Fibroblast of lung (primary cell): Measurements from ENCODE around the gene DICER1. TPM values are rescaled to one million over a fixed set of nuclear protein-coding genes. Genes with fewer than 3 reads are reported as not detected.
A peak's percentile ranks its signal among the peaks of the same experiment; 100 is the strongest.

ENCODE experiments used
- DNase-seq, 2 donors: peaks; one replicate each; pipeline versions ENCODE4 v3.0.0 to v3.0.0-alpha.2; 2010; ENCODE audit warnings: low read depth in 2 of 2
- H2AFZ ChIP-seq: 2 replicates; pipeline ENCODE4 v1.5.1; 2012; ENCODE audit warnings: low read length, control low read depth, inconsistent platforms
- H3K27ac ChIP-seq: 2 replicates; pipeline ENCODE4 v1.5.1; 2011; ENCODE audit warnings: low read length, control low read depth; ENCODE audit not compliant: insufficient read depth
- H3K27me3 ChIP-seq: 2 replicates; pipeline ENCODE4 v1.5.1; 2011; ENCODE audit warnings: mild to moderate bottlenecking, low read length; ENCODE audit not compliant: control insufficient read depth, insufficient read depth
- H3K36me3 ChIP-seq: 2 replicates; pipeline ENCODE4 v1.5.1; 2011; ENCODE audit warnings: low read length; ENCODE audit not compliant: control insufficient read depth, insufficient read depth
- H3K4me1 ChIP-seq: 2 replicates; pipeline ENCODE4 v1.5.1; 2011; ENCODE audit warnings: low read length; ENCODE audit not compliant: control insufficient read depth, insufficient read depth; ENCODE audit errors: extremely low read depth
- H3K4me2 ChIP-seq: 2 replicates; pipeline ENCODE4 v1.5.1; 2011; ENCODE audit warnings: low read length, control low read depth; ENCODE audit not compliant: insufficient read depth; ENCODE audit errors: extremely low read depth
- H3K4me3 ChIP-seq, 4 experiments: fragments of 200-600 bp in 1 of 4; sonication (generic) in 1 of 4; replicated peaks in 1 of 4; 2 replicates each; pipeline ENCODE4 v1.5.1; 2011 to 2016; ENCODE audit warnings: low read length in 4 of 4, low read depth in 3 of 4, mild to moderate bottlenecking in 3 of 4, control low read depth in 2 of 4, inconsistent platforms in 1 of 4, mixed read lengths in 1 of 4; ENCODE audit not compliant: insufficient read depth in 1 of 4; ENCODE audit errors: control extremely low read depth in 1 of 4
- H3K79me2 ChIP-seq: 2 replicates; pipeline ENCODE4 v1.5.1; 2012; ENCODE audit warnings: mild to moderate bottlenecking, low read length, inconsistent platforms; ENCODE audit not compliant: control insufficient read depth, insufficient read depth
- H3K9ac ChIP-seq: 2 replicates; pipeline ENCODE4 v1.5.1; 2011; ENCODE audit warnings: mild to moderate bottlenecking, low read length, control low read depth; ENCODE audit not compliant: insufficient read depth
- H3K9me3 ChIP-seq: 2 replicates; pipeline ENCODE4 v1.5.1; 2012; ENCODE audit warnings: low read depth, low read length; ENCODE audit not compliant: control insufficient read depth, insufficient read depth
- H4K20me1 ChIP-seq: 2 replicates; pipeline ENCODE4 v1.5.1; 2011; ENCODE audit warnings: low read length; ENCODE audit not compliant: control insufficient read depth, insufficient read depth; ENCODE audit errors: extremely low read depth
- EZH2 ChIP-seq: IDR thresholded peaks from 2 replicates; pipeline ENCODE4 v1.5.1; 2012; ENCODE audit warnings: low read length, control low read depth, mild to moderate bottlenecking; ENCODE audit errors: missing control alignments
- polyA plus RNA-seq, 2 donors: library from polyadenylated mRNA; depleted of rRNA in 1 of 2; stranded (reverse) in 1 of 2; unstranded in 1 of 2; fragments of >200 nt; gene quantifications; 2 replicates each; pipeline ENCODE4 v1.2.1, GENCODE V29; 2011 to 2012; ENCODE audit warnings: missing spikeins in 1 of 2
- total RNA-seq: library from RNA; depleted of rRNA; stranded (reverse); fragments of >200 nt; gene quantifications from 2 replicates; pipeline ENCODE4 v1.2.1, GENCODE V29; 2014
- TF ChIP-seq, protein P1 (sequence below), 2 donors: IDR thresholded peaks in 1 of 2; conservative IDR thresholded peaks in 1 of 2; 1 replicate in 1 of 2; 2 replicates in 1 of 2; pipeline ENCODE4 v1.5.1; 2011 to 2012; ENCODE audit warnings: low read length in 2 of 2, control low read depth in 1 of 2, inconsistent platforms in 1 of 2, low read depth in 1 of 2, mild to moderate bottlenecking in 1 of 2

The DICER1 gene
- total and polyA plus RNA-seq, 2 donors (not counting 1 experiment from before 2014, with no cell fraction given): 20.3 to 28.7 TPM

DNA sequence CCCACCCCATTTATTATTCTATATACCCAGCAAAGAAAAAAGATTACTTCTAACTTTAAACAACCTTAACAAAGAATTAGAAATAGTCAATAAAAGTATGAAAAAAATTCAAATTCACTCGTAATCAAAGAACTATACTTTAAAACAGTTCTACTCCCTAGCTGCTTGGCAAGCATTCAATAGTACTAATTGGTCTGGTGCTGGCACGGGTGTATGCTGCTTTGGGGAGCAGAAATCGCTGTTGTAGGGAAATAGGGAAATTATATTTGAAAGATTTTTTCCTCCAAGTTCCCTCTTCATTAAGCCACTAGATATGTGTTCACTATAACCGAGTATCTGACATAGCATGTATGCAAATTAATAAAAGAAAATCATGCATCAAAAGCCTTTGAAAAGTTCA, 65.7 kb downstream of the DICER1 start:
- no peak overlapping the region for H3K4me3 ChIP-seq
- no peak overlapping the region for H3K4me2 ChIP-seq
- H3K79me2 ChIP-seq: no peaks in the 10 kb centered on the region
- H3K27me3 ChIP-seq: no peaks in the 10 kb centered on the region
- no peaks in the 10 kb centered on the region for H4K20me1 ChIP-seq
- no peak for DNase-seq
- no peak overlapping the region for H3K9ac ChIP-seq
- no peak overlapping the region for H3K27ac ChIP-seq
- no peaks in the 10 kb centered on the region for H3K4me1 ChIP-seq
- H3K36me3 ChIP-seq: peaks cover 12% of the 10 kb centered on the region
- no peaks in the 10 kb centered on the region for H3K9me3 ChIP-seq
- TF ChIP-seq, protein P1, sequence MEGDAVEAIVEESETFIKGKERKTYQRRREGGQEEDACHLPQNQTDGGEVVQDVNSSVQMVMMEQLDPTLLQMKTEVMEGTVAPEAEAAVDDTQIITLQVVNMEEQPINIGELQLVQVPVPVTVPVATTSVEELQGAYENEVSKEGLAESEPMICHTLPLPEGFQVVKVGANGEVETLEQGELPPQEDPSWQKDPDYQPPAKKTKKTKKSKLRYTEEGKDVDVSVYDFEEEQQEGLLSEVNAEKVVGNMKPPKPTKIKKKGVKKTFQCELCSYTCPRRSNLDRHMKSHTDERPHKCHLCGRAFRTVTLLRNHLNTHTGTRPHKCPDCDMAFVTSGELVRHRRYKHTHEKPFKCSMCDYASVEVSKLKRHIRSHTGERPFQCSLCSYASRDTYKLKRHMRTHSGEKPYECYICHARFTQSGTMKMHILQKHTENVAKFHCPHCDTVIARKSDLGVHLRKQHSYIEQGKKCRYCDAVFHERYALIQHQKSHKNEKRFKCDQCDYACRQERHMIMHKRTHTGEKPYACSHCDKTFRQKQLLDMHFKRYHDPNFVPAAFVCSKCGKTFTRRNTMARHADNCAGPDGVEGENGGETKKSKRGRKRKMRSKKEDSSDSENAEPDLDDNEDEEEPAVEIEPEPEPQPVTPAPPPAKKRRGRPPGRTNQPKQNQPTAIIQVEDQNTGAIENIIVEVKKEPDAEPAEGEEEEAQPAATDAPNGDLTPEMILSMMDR (conservative IDR thresholded peaks at IDR 0.05 in 1 of 2, IDR thresholded peaks at IDR 0.05 in 1 of 2; ENCODE audit: low read depth in 1 of 2, low read length in 2 of 2): no peak
- no peak for TF ChIP-seq EZH2
- H2AFZ ChIP-seq: no peak overlapping the region

DNA sequence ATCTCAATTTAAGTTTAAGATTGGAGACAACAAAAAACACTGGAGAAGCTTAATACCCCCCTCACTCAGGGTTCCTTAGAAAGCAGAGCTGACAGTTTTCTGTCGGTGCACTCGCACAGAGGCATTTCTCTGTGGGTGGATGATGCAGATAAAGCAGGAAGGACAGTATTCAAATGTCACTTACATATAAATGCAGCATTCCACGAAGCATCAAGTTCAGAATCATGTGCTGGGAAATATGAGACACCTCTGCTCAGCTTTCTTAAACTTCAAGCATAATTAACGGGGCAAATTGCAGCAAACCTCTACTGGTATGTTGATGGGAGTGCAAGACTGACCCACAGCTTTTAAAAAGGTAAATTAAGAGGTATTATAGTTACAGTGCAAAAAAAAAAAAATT, 68.7 kb downstream of the DICER1 start:
- Histone ChIP-seq H4K20me1 (no peaks in the 10 kb centered on the region), H3K27ac (no peak overlapping the region), H2AFZ (no peak overlapping the region), H3K4me3 (no peak overlapping the region), H3K4me1 (no peaks in the 10 kb centered on the region), H3K9ac (no peak overlapping the region), H3K27me3 (no peaks in the 10 kb centered on the region), H3K79me2 (no peaks in the 10 kb centered on the region), H3K36me3 (peaks cover 10% of the 10 kb centered on the region), H3K4me2 (no peak overlapping the region), H3K9me3 (no peaks in the 10 kb centered on the region)
- TF ChIP-seq, protein P1 (conservative IDR thresholded peaks at IDR 0.05 in 1 of 2, IDR thresholded peaks at IDR 0.05 in 1 of 2; ENCODE audit: low read depth in 1 of 2, low read length in 2 of 2): no peak
- no peak for TF ChIP-seq EZH2
- peak in 1 of 2 donors; percentile 1 for DNase-seq

DNA sequence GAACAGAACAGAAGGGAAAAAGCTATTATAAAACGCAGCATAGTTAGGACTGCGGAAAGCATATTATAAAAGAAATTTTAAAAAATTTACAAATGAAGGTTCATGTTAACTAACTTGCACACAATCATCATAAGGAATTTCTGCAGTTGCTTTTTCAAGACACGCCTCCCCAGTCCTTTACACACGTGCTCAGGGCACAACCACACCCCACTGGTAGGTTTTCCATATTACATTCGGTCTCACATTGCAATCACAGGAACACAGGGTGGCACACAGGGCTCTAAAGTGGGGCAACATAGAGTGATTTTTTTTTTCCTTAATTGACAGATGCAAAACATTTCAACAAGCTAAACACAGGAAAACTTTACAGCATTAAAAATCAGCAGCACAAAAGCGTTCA, 69.7 kb downstream of the DICER1 start:
- Histone ChIP-seq H3K9ac (no peak overlapping the region), H3K9me3 (no peaks in the 10 kb centered on the region), H3K36me3 (peaks cover 5% of the 10 kb centered on the region), H3K79me2 (no peaks in the 10 kb centered on the region), H2AFZ (no peak overlapping the region), H3K4me3 (no peak overlapping the region), H3K27ac (no peak overlapping the region), H3K27me3 (no peaks in the 10 kb centered on the region), H3K4me1 (no peaks in the 10 kb centered on the region), H3K4me2 (no peak overlapping the region), H4K20me1 (no peaks in the 10 kb centered on the region)
- no peak for DNase-seq
- no peak for TF ChIP-seq EZH2
- TF ChIP-seq, protein P1 (conservative IDR thresholded peaks at IDR 0.05 in 1 of 2, IDR thresholded peaks at IDR 0.05 in 1 of 2; ENCODE audit: low read depth in 1 of 2, low read length in 2 of 2): no peak
